HepG2 (cell line): ENCODE data around the gene TBC1D10B. TPM values are rescaled to one million over a fixed set of nuclear protein-coding genes. Genes with fewer than 3 reads are reported as not detected.

Experiments used
- ATF2 ChIP-seq: sonication (generic); formaldehyde crosslinking; IDR thresholded peaks from 2 replicates; pipeline ENCODE4 v1.4.0; 2020; ENCODE audit warnings: missing genetic modification reagents
- CENPT ChIP-seq: sonication (generic); formaldehyde crosslinking; IDR thresholded peaks from 2 replicates; pipeline ENCODE4 v1.8.0; 2022; ENCODE audit warnings: low read depth, mild to moderate bottlenecking, moderate library complexity, missing genetic modification reagents
- ELF3 ChIP-seq: IDR thresholded peaks from 2 replicates; pipeline ENCODE4 v1.6.1; 2016; ENCODE audit warnings: missing genetic modification reagents, missing compliant biosample characterization
- HNF4A ChIP-seq: sonication (generic); formaldehyde crosslinking; IDR thresholded peaks from 2 replicates; pipeline ENCODE4 v1.4.0; 2020; ENCODE audit warnings: missing genetic modification reagents
- IRF2 ChIP-seq: IDR thresholded peaks from 2 replicates; pipeline ENCODE4 v1.6.1; 2018; ENCODE audit warnings: missing genetic modification reagents, missing compliant biosample characterization
- IRX3 ChIP-seq: sonication (generic); formaldehyde crosslinking; IDR thresholded peaks from 2 replicates; pipeline ENCODE4 v1.8.1; 2023; ENCODE audit warnings: mild to moderate bottlenecking, low read depth, missing genetic modification reagents, borderline replicate concordance
- KDM3A ChIP-seq: IDR thresholded peaks from 2 replicates; pipeline ENCODE4 v1.6.1; 2018; ENCODE audit warnings: low read depth, missing compliant biosample characterization
- KDM4B ChIP-seq: sonication (generic); formaldehyde crosslinking; IDR thresholded peaks from 2 replicates; pipeline ENCODE4 v1.4.0; 2020; ENCODE audit warnings: missing genetic modification reagents
- MAF1 ChIP-seq: sonication (generic); formaldehyde crosslinking; IDR thresholded peaks from 2 replicates; pipeline ENCODE4 v1.5.0; 2020; ENCODE audit warnings: missing genetic modification reagents, borderline replicate concordance
- NFE2L2 ChIP-seq: fragments of 150-350 bp; IDR thresholded peaks from 2 replicates; pipeline ENCODE4 v1.6.1; 2014; ENCODE audit warnings: low read length
- NR0B2 ChIP-seq: sonication (generic); formaldehyde crosslinking; IDR thresholded peaks from 2 replicates; pipeline ENCODE4 v1.4.0; 2020; ENCODE audit warnings: mild to moderate bottlenecking, missing genetic modification reagents
- PAWR ChIP-seq: sonication (generic); formaldehyde crosslinking; IDR thresholded peaks from 2 replicates; pipeline ENCODE4 v1.4.0; 2020; ENCODE audit warnings: missing genetic modification reagents, mild to moderate bottlenecking, borderline replicate concordance
- SIN3B ChIP-seq: fragments of 150-350 bp; IDR thresholded peaks from 2 replicates; pipeline ENCODE4 v1.6.1; 2014; ENCODE audit warnings: low read length
- SNAI1 ChIP-seq: sonication (generic); formaldehyde crosslinking; IDR thresholded peaks from 2 replicates; pipeline ENCODE4 v1.5.0; 2020; ENCODE audit warnings: mild to moderate bottlenecking, missing genetic modification reagents, borderline replicate concordance
- SRSF1 ChIP-seq: fragments of 200-400 bp; formaldehyde crosslinking; optimal IDR thresholded peaks from 2 replicates; pipeline ENCODE3; 2017; ENCODE audit warnings: mild to moderate bottlenecking, low read depth, low read length, moderate library complexity
- TEAD3 ChIP-seq: optimal IDR thresholded peaks from 2 replicates; pipeline ENCODE3; 2016; ENCODE audit warnings: borderline replicate concordance
- ZMYM3 ChIP-seq: sonication (generic); formaldehyde crosslinking; IDR thresholded peaks from 2 replicates; pipeline ENCODE4 v1.5.1; 2020; ENCODE audit warnings: mild to moderate bottlenecking, missing genetic modification reagents
- ZNF326 ChIP-seq: sonication (generic); formaldehyde crosslinking; IDR thresholded peaks from 2 replicates; pipeline ENCODE4 v1.4.0; 2020; ENCODE audit warnings: missing genetic modification reagents, borderline replicate concordance
- ZNF333 ChIP-seq: sonication (generic); formaldehyde crosslinking; IDR thresholded peaks from 2 replicates; pipeline ENCODE4 v1.4.0; 2020; ENCODE audit warnings: mild to moderate bottlenecking, missing genetic modification reagents, borderline replicate concordance
- ZNF501 ChIP-seq: sonication (generic); formaldehyde crosslinking; IDR thresholded peaks from 2 replicates; pipeline ENCODE4 v1.5.1; 2020; ENCODE audit warnings: mild to moderate bottlenecking, moderate library complexity, missing genetic modification reagents
- ZNF543 ChIP-seq: sonication (generic); formaldehyde crosslinking; IDR thresholded peaks from 2 replicates; pipeline ENCODE4 v1.4.0; 2020; ENCODE audit warnings: mild to moderate bottlenecking, missing genetic modification reagents
- ZNF678 ChIP-seq: sonication (generic); formaldehyde crosslinking; IDR thresholded peaks from 2 replicates; pipeline ENCODE4 v1.4.0; 2020; ENCODE audit warnings: mild to moderate bottlenecking, missing genetic modification reagents
- ZNF83 ChIP-seq: sonication (generic); formaldehyde crosslinking; IDR thresholded peaks from 2 replicates; pipeline ENCODE4 v1.4.0; 2020; ENCODE audit warnings: missing genetic modification reagents, mild to moderate bottlenecking, borderline replicate concordance
- ZSCAN29 ChIP-seq: sonication (generic); formaldehyde crosslinking; conservative IDR thresholded peaks from 2 replicates; pipeline ENCODE4 v1.4.0; 2020; ENCODE audit warnings: mild to moderate bottlenecking, missing genetic modification reagents
- polyA plus RNA-seq, 8 experiments: library from polyadenylated mRNA; depleted of rRNA in 3 of 8; stranded (reverse) in 7 of 8; unstranded in 1 of 8; fragments of >200 nt; fragmentation: Illumina TruSeq in 4 of 8; extraction: Trizol in 4 of 8; gene quantifications; 2 replicates each; pipeline versions ENCODE4 v1.2.1 to v1.2.3, GENCODE V29; 2011 to 2016; ENCODE audit warnings: low read depth in 4 of 8, missing spikeins in 1 of 8, mixed read lengths in 1 of 8; ENCODE audit not compliant: insufficient read depth in 1 of 8
- total RNA-seq, 5 experiments: library from RNA; depleted of rRNA; stranded (reverse); fragments of >200 nt; fragmentation: Illumina TruSeq; extraction: Trizol; gene quantifications; 2 replicates each; pipeline ENCODE4 v1.2.3, GENCODE V29; 2016; ENCODE audit warnings: low read depth in 1 of 5

The TBC1D10B gene
- total and polyA plus RNA-seq, 2 of the 13 experiments (the other 11 are each of a cell fraction or from before 2014, with no cell fraction given): 15.7 to 24.8 TPM

DNA sequence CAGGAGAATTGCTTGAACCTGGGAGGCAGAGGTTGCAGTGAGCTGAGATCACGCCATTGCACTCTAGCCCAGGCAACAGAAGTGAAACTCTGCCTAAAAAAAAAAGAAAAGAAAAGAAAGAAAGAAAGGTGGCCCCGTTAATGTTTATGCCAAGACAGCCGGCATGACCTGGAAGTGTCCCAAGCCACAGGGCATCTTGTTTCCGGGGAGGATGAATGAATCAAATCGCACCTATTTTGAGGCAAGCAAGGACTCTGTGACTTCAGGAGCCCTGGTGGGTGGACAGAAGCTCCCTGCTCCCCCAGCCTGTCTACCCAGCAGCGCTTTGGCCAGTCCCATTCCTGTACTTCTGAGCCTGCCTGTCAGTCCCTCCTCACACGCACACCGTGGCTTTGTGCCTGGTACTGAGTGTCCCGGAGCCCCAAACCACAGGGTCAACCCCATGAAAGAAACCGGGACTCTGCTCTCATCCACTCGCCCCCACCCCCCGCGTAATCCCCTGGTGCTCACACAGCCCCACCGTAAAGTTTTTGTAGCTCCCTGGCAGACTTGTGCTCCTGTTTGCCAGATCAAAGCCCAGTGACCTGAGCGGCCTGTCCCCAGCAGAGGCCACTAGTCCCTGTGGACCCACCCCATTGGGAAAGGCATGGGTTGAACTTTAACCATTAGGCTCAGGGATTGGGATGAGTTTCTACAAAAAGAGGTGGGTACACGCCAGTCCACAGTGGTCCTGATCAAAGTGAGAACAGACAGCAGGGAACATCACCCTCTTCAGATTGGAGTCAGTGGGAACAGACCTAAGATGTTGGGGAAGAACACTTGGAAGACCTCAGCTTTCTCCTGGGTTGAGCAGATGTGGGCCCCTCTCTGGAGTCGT lies 34.5 kb downstream of the TBC1D10B start (continued):
- no peak for TF ChIP-seq ATF2
- peak; percentile 49; the same call in 1 of the 2 replicates for TF ChIP-seq KDM3A (CRISPR knock-in tag)
- no peak for TF ChIP-seq KDM4B (CRISPR knock-in tag)
- peak; percentile 56 for TF ChIP-seq TEAD3
- TF ChIP-seq ZMYM3: peak; percentile 89
- TF ChIP-seq IRF2 (CRISPR knock-in tag): peak; percentile 67
- TF ChIP-seq ZNF83: peak; percentile 71; the same call in 1 of the 2 replicates
- no peak for TF ChIP-seq CENPT (CRISPR knock-in tag)
- TF ChIP-seq ZNF333 (CRISPR knock-in tag): 0 out of 2 replicates have a peak, but pooled peaks have one; percentile 8
- no peak for TF ChIP-seq MAF1
- no peak for TF ChIP-seq ZNF678 (CRISPR knock-in tag)
- TF ChIP-seq ZSCAN29: no peak; the same call in 1 of the 2 replicates
- peak; percentile 55; the same call in 1 of the 2 replicates for TF ChIP-seq IRX3
- no peak; the same call in 1 of the 2 replicates for TF ChIP-seq ZNF501 (CRISPR knock-in tag)
- TF ChIP-seq ZNF543 (CRISPR knock-in tag): no peak
- TF ChIP-seq SNAI1: no peak; the same call in 1 of the 2 replicates
- no peak for TF ChIP-seq SRSF1
- peak; percentile 96 for TF ChIP-seq HNF4A
- peak; percentile 71; the same call in 1 of the 2 replicates for TF ChIP-seq ELF3
- TF ChIP-seq SIN3B: no peak
- no peak for TF ChIP-seq NFE2L2
- no peak for TF ChIP-seq NR0B2
- no peak for TF ChIP-seq ZNF326
- TF ChIP-seq PAWR: no peak
